ENCODE data around the gene OVOL2. TPM values are rescaled to one million over a fixed set of nuclear protein-coding genes. Genes with fewer than 3 reads are reported as not detected.
"Not testable (repeated sequence)": the region's sequence is repeated elsewhere in the genome, so short reads cannot be mapped to it uniquely, and the experiment has no call there.

OVOL2 gene
- total RNA-seq = not detected

GRCh38 chr20:18057101-18057993 lies at the start of gene OVOL2:
OVOL2 (minus strand) TSS chr20:18057916; CDS start chr20:18057634, 282 bp downstream.
- H3K9me3 Mint-ChIP-seq = no peaks in the 10 kb centered on the region
- H3K36me3 Mint-ChIP-seq (ENCODE audit: low read depth) = peaks cover 2% of the 10 kb centered on the region
- peak within 1 kb of the TSS; percentile 43 for H3K4me3 Mint-ChIP-seq
- ChIA-PET CTCF (interaction anchor here (0.6 kb wide), 1 partner anchor 157 kb away, joined by 3 read pairs; no protein-coding TSS in a partner anchor), POLR2A (no interaction called here)
- H3K27me3 Mint-ChIP-seq = peaks cover 71% of the 10 kb centered on the region
- no peak within 1 kb of the TSS for H3K27ac Mint-ChIP-seq
- no peak for DNase-seq
- peaks cover 12% of the 10 kb centered on the region for H3K4me1 Mint-ChIP-seq

GRCh38 chr20:18103497-18103896 lies 45.8 kb upstream of the OVOL2 start:
- Mint-ChIP-seq H3K4me1 (no peaks in the 10 kb centered on the region), H3K27ac (no peak overlapping the region), H3K36me3 (ENCODE audit: low read depth) (no peaks in the 10 kb centered on the region), H3K4me3 (no peak overlapping the region), H3K9me3 (no peaks in the 10 kb centered on the region), H3K27me3 (peaks cover 21% of the 10 kb centered on the region)
- ChIA-PET POLR2A (no interaction called here), CTCF (no interaction called here)
- no peak for DNase-seq

DNA sequence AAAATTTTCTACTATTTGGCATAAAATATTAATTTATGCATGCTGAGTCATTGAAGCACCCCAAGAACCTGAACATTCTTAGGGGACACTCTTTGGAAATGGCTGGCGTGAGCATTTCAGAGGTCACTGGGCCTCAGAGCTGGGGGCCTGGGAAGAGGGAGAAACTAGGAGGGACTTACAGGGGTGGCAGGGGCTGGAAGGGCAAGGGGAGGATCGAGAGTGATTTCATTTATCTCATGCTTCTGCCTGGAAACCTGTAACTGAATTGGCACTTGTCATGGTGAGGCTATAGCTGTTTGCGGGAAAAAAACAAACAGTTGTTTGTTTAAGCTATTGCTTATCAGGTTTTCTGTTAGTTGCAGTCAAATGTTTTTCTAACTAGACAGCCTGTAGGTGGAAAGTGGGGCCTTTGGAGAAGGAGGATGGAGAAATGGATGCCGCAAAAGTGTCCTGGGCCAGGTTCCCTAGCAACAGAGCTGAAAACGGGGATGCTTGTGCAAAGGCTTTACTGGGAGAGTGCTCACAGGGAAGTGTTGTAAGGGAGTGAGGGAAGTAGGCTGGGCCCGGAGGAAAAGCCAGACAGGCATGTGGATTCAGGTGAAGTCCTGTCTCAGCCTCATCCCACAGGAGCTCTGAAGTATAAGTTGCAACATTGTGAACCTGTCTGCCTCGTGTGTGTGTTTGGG lies 43.6 kb upstream of the OVOL2 start:
- ChIA-PET CTCF (no interaction called here), POLR2A (no interaction called here)
- H3K9me3 Mint-ChIP-seq = no peaks in the 10 kb centered on the region
- no peak overlapping the region for H3K4me3 Mint-ChIP-seq
- H3K27me3 Mint-ChIP-seq = peaks cover 16% of the 10 kb centered on the region
- DNase-seq = no peak
- H3K27ac Mint-ChIP-seq = no peak overlapping the region
- H3K4me1 Mint-ChIP-seq = no peaks in the 10 kb centered on the region
- no peaks in the 10 kb centered on the region for H3K36me3 Mint-ChIP-seq (ENCODE audit: low read depth)

- H3K9me3 Mint-ChIP-seq; POLR2A ChIA-PET; DNase-seq; H3K4me1 Mint-ChIP-seq; H3K4me3 Mint-ChIP-seq; H3K36me3 Mint-ChIP-seq (ENCODE audit: low read depth); CTCF ChIA-PET; H3K27ac Mint-ChIP-seq: not testable (repeated sequence)
- H3K27me3 Mint-ChIP-seq = peaks cover 11% of the 10 kb centered on the region
These were observed 42.9 kb upstream of the OVOL2 start for GRCh38 chr20:18100569-18100968.

DNA sequence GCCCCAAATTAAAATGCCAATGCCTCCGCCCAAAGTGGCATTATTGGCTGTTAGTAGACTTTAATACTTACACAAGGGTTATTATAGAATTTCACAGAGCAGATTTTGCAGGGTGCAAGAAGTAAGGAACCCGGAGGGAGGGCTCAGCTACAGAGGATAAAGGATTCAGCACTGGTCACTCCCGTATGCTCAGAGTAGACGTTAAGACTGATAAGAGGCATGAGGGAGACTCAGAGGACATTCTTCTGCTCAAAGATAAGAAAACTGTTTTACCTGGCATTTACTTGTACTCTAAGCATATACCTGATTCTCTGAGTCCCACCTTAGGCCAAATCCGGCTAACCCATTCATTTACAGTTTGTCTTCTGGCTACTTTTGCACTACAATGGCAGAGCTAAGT lies 36.5 kb upstream of the OVOL2 start:
- POLR2A ChIA-PET = no interaction called here
- no peaks in the 10 kb centered on the region for H3K27me3 Mint-ChIP-seq

GRCh38 chr20:18093388-18093787 lies 35.7 kb upstream of the OVOL2 start:
- Mint-ChIP-seq H3K9me3 (no peaks in the 10 kb centered on the region), H3K4me1 (no peaks in the 10 kb centered on the region), H3K27me3 (no peaks in the 10 kb centered on the region), H3K4me3 (no peak overlapping the region), H3K27ac (no peak overlapping the region), H3K36me3 (ENCODE audit: low read depth) (no peaks in the 10 kb centered on the region)
- ChIA-PET POLR2A (no interaction called here), CTCF (no interaction called here)
- DNase-seq = no peak

More for the DNA sequence above, 36.5 kb upstream of the OVOL2 start:
- Mint-ChIP-seq H3K9me3 (no peaks in the 10 kb centered on the region), H3K36me3 (ENCODE audit: low read depth) (no peaks in the 10 kb centered on the region), H3K4me3 (no peak overlapping the region), H3K4me1 (no peaks in the 10 kb centered on the region), H3K27ac (no peak overlapping the region)
- CTCF ChIA-PET = no interaction called here
- no peak for DNase-seq

DNA sequence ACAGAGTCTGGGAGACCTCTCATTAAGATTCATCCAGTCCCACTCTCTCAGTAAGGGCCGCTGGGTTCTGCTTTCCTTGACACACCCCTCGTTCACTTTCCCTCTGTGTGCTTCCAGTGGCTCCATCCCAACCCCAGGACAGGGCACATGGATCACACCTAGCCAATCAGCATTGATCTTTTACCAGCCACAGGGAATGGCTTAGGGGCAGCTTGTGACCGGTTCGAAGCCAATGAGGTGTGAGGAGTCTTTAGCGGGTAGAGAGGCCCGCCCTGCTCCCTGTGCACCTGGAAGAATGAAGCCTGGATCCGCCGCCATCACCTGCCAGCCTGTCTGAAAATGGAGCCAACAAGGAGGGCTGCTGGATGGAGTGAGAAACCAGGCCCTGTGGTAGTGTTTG lies 35.2 kb upstream of the OVOL2 start:
- ChIA-PET CTCF (no interaction called here), POLR2A (no interaction called here)
- H3K9me3 Mint-ChIP-seq = no peaks in the 10 kb centered on the region
- H3K27me3 Mint-ChIP-seq = no peaks in the 10 kb centered on the region
- no peaks in the 10 kb centered on the region for H3K36me3 Mint-ChIP-seq (ENCODE audit: low read depth)
- no peaks in the 10 kb centered on the region for H3K4me1 Mint-ChIP-seq
- no peak for DNase-seq
- no peak overlapping the region for H3K27ac Mint-ChIP-seq
- no peak overlapping the region for H3K4me3 Mint-ChIP-seq

- POLR2A ChIA-PET = no interaction called here
- Mint-ChIP-seq H3K27me3 (no peaks in the 10 kb centered on the region), H3K36me3 (ENCODE audit: low read depth) (no peaks in the 10 kb centered on the region), H3K9me3 (no peaks in the 10 kb centered on the region), H3K4me3 (no peak overlapping the region), H3K4me1 (no peaks in the 10 kb centered on the region), H3K27ac (no peak overlapping the region)
- DNase-seq = no peak
- CTCF ChIA-PET = interaction anchor here (0.6 kb wide), 1 partner anchor 498 kb away, joined by 4 read pairs; no protein-coding TSS in a partner anchor
These were observed 33.9 kb upstream of the OVOL2 start for GRCh38 chr20:18091623-18092022.

GRCh38 chr20:18090477-18090876 lies 32.8 kb upstream of the OVOL2 start:
- ChIA-PET POLR2A (no interaction called here), CTCF (interaction anchor here (1.3 kb wide), 1 partner anchor 24 kb away, joined by 3 read pairs; no protein-coding TSS in a partner anchor)
- no peaks in the 10 kb centered on the region for H3K9me3 Mint-ChIP-seq
- no peak overlapping the region for H3K27ac Mint-ChIP-seq
- H3K4me3 Mint-ChIP-seq = no peak overlapping the region
- no peaks in the 10 kb centered on the region for H3K4me1 Mint-ChIP-seq
- DNase-seq = no peak
- no peaks in the 10 kb centered on the region for H3K27me3 Mint-ChIP-seq
- no peaks in the 10 kb centered on the region for H3K36me3 Mint-ChIP-seq (ENCODE audit: low read depth)

DNA sequence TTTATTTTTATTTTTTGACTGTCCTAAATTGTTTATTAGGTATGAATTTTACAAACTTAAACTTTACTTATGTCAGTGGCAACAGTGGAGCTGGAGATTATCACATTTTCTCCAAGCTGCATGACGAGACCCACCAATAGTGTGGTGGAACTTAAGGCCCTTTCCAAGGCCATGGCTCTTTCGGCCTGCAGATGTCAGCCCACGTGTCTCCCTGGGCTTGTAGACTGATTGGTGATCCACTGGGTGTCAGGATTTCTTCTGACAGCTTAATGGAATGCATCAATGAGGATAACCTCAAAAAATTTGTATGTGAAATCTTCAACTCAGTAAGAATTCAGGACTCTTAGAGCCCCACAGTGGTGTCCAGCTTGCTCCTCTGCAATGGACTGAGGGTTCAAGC lies 32.3 kb upstream of the OVOL2 start:
- H3K9me3 Mint-ChIP-seq = no peaks in the 10 kb centered on the region
- POLR2A ChIA-PET = no interaction called here
- DNase-seq = no peak

GRCh38 chr20:18088841-18089240 lies 31.1 kb upstream of the OVOL2 start:
- CTCF ChIA-PET; H3K4me3 Mint-ChIP-seq; H3K4me1 Mint-ChIP-seq; H3K9me3 Mint-ChIP-seq; H3K27me3 Mint-ChIP-seq; POLR2A ChIA-PET; DNase-seq; H3K36me3 Mint-ChIP-seq (ENCODE audit: low read depth); H3K27ac Mint-ChIP-seq: not testable (repeated sequence)

More for the DNA sequence above, 32.3 kb upstream of the OVOL2 start:
- Mint-ChIP-seq H3K4me3 (no peak overlapping the region), H3K27me3 (no peaks in the 10 kb centered on the region), H3K4me1 (no peaks in the 10 kb centered on the region), H3K36me3 (ENCODE audit: low read depth) (no peaks in the 10 kb centered on the region), H3K27ac (no peak overlapping the region)
- CTCF ChIA-PET = interaction anchor here (1.3 kb wide), 1 partner anchor 25 kb away, joined by 3 read pairs; no protein-coding TSS in a partner anchor

DNA sequence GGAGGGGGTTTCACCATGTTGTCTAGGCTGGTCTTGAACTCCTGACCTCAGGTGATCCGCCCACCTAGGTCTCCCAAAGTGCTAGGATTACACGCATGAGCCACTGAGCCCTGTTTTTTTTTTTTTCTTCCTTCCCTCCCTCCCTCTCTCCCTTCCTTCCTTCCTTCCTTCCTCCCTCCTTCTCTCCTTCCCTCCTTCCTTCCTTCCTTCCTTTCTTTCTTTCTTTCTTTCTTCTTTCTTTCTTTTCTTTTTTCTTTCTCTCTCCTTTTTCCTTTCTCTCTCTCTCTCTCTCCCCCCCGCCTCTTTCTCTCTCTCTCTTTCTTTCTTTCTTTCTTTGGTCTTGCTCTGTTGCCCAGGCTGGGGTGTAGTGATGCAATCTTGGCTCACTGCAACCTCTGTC lies 30.6 kb upstream of the OVOL2 start:
- H3K27me3 Mint-ChIP-seq; POLR2A ChIA-PET; H3K4me3 Mint-ChIP-seq; DNase-seq; H3K27ac Mint-ChIP-seq; H3K4me1 Mint-ChIP-seq; CTCF ChIA-PET; H3K9me3 Mint-ChIP-seq; H3K36me3 Mint-ChIP-seq (ENCODE audit: low read depth): not testable (repeated sequence)

- DNase-seq = no peak
- POLR2A ChIA-PET = no interaction called here
- H3K27ac Mint-ChIP-seq = no peak overlapping the region
- CTCF ChIA-PET = no interaction called here
- no peaks in the 10 kb centered on the region for H3K9me3 Mint-ChIP-seq
- no peaks in the 10 kb centered on the region for H3K4me1 Mint-ChIP-seq
- H3K4me3 Mint-ChIP-seq = no peak overlapping the region
- H3K27me3 Mint-ChIP-seq = no peaks in the 10 kb centered on the region
- H3K36me3 Mint-ChIP-seq (ENCODE audit: low read depth) = no peaks in the 10 kb centered on the region
These were observed 29.3 kb upstream of the OVOL2 start for GRCh38 chr20:18087054-18087453.
